Prostate gland (tissue), 2 donors: ENCODE data around the gene VDAC1. TPM values are rescaled to one million over a fixed set of nuclear protein-coding genes. Genes with fewer than 3 reads are reported as not detected.

Experiments used
- DNase-seq: peaks from one replicate; pipeline ENCODE4 v3.0.0-alpha.2; 2019; ENCODE audit warnings: low spot score
- H3K27ac ChIP-seq, 2 donors: fragments of 200-600 bp; sonication (generic); 2 replicates each; pipeline ENCODE4 v1.5.1; 2017 to 2019
- H3K27me3 ChIP-seq: fragments of 200-600 bp; sonication (generic); replicated peaks from 2 replicates; pipeline ENCODE4 v1.5.1; 2019; ENCODE audit not compliant: insufficient read depth
- H3K36me3 ChIP-seq, 2 donors: fragments of 200-600 bp; sonication (generic); 1 replicate in 1 of 2; 2 replicates in 1 of 2; pipeline versions ENCODE4 v1.5.1 to v1.8.1; 2017 to 2019
- H3K4me1 ChIP-seq: fragments of 200-600 bp; sonication (generic); replicated peaks from 2 replicates; pipeline ENCODE4 v1.5.1; 2019
- H3K4me3 ChIP-seq, 2 donors: fragments of 200-600 bp; sonication (generic); 2 replicates each; pipeline ENCODE4 v1.5.1; 2017 to 2019
- H3K9me3 ChIP-seq: fragments of 200-600 bp; sonication (generic); 2 replicates; pipeline ENCODE4 v1.5.1; 2017
- CTCF ChIP-seq, 4 experiments: fragments of 200-600 bp in 2 of 4; fragments of 450-650 bp in 2 of 4; sonication (generic) in 2 of 4; IDR thresholded peaks; 1 replicate in 3 of 4; 2 replicates in 1 of 4; pipeline ENCODE4 v1.5.1; 2016 to 2019; ENCODE audit warnings: antibody characterized with exemption in 4 of 4, mild to moderate bottlenecking in 2 of 4, moderate library complexity in 2 of 4
- POLR2A ChIP-seq: fragments of 450-650 bp; IDR thresholded peaks from one replicate; pipeline ENCODE4 v1.6.1; 2016; ENCODE audit warnings: antibody characterized with exemption, mild to moderate bottlenecking
- POLR2AphosphoS5 ChIP-seq: sonication (generic); formaldehyde crosslinking; IDR thresholded peaks from one replicate; pipeline ENCODE4 v1.6.1; 2017; ENCODE audit warnings: antibody characterized with exemption
- WGBS: methylation state at CpG from one replicate; pipeline ENCODE4 v1.1.5; 2018; 5-methylcytosine and 5-hydroxymethylcytosine counted together
- intact Hi-C: fragments of 100-400 bp; cut with DNase I; formaldehyde crosslinking; loops from one replicate; pipeline ENCODE4 v1.14.2; 2022
- total RNA-seq, 2 donors: library from RNA; depleted of rRNA; stranded (reverse); fragments of >200 nt; gene quantifications; one replicate each; pipeline ENCODE4 v1.1.0, GENCODE V29; 2016

The VDAC1 gene
- total RNA-seq, 2 donors from 2014 or later, result 142 to 143 TPM

GRCh38 chr5:133927300-133928180 is 77.2 kb downstream of the VDAC1 start:
- DNase-seq, result no peak
- Histone ChIP-seq H3K36me3 (no peaks in the 10 kb centered on the region), H3K27ac (no peak overlapping the region), H3K27me3 (no peaks in the 10 kb centered on the region), H3K4me1 (no peaks in the 10 kb centered on the region), H3K4me3 (no peak overlapping the region), H3K9me3 (no peaks in the 10 kb centered on the region)
- WGBS, result 78% methylated on average over 13 of the region's 13 CpGs
- TF ChIP-seq CTCF (IDR thresholded peaks at IDR 0.05), result no peak
- no peak for TF ChIP-seq POLR2AphosphoS5
- intact Hi-C loops, result no loop called here

DNA sequence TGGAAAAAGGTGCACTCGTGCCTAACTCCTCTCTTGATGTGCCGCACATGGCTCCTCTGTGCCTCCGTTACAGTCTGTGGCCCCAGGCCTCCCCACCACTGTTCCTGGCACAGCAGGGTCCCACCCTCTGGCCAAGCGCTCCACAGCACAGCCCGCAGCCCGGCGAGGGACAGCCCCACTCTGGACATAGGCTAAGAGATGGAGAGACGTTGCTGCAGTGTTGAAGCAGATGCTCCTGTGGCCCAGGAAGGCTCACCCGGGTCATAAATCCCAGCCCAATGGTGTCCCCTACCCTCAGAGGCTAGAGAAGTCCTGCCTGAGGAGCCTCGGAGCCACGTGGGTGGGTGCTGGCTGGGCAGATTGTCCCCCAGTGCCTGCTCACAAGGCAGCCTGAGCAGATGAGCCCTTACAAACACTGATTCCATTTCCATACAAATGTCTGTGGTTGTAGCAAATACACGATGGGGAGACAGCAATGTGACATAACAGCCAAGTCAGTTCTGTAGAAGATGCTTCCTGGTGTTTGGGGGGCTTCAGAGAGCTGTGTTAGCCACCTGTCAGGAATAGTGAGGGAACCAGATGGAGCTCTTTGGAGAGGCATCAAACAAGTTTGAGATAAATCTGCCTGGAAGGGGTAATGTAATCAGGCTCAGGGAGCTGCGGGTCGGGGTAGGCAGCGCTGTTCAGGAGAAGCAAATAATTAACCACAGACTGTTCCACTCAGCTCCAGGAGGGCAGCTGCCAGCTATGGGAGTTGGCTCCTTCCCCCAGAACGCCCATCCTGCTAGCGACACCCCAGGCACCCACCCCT is 78.1 kb downstream of the VDAC1 start:
- Histone ChIP-seq H3K27ac (no peak overlapping the region), H3K4me3 (no peak overlapping the region), H3K9me3 (no peaks in the 10 kb centered on the region), H3K36me3 (no peaks in the 10 kb centered on the region), H3K27me3 (no peaks in the 10 kb centered on the region), H3K4me1 (no peaks in the 10 kb centered on the region)
- no peak for DNase-seq
- WGBS, result 72% methylated on average over 17 of the region's 17 CpGs
- TF ChIP-seq POLR2AphosphoS5 (no peak), POLR2A (no peak), CTCF (IDR thresholded peaks at IDR 0.05) (no peak)
- intact Hi-C loops, result no loop called here

GRCh38 chr5:133925866-133926488 is 78.8 kb downstream of the VDAC1 start:
- WGBS, result 98% methylated on average over 12 of the region's 12 CpGs
- H3K4me1 ChIP-seq, result no peaks in the 10 kb centered on the region
- H3K27me3 ChIP-seq, result no peaks in the 10 kb centered on the region
- no peak for DNase-seq
- no peaks in the 10 kb centered on the region for H3K9me3 ChIP-seq
- intact Hi-C loops, result no loop called here
- no peak overlapping the region for H3K4me3 ChIP-seq
- H3K27ac ChIP-seq, result no peak overlapping the region
- H3K36me3 ChIP-seq, result no peaks in the 10 kb centered on the region
- TF ChIP-seq POLR2AphosphoS5 (no peak), CTCF (IDR thresholded peaks at IDR 0.05) (no peak), POLR2A (no peak)

DNA sequence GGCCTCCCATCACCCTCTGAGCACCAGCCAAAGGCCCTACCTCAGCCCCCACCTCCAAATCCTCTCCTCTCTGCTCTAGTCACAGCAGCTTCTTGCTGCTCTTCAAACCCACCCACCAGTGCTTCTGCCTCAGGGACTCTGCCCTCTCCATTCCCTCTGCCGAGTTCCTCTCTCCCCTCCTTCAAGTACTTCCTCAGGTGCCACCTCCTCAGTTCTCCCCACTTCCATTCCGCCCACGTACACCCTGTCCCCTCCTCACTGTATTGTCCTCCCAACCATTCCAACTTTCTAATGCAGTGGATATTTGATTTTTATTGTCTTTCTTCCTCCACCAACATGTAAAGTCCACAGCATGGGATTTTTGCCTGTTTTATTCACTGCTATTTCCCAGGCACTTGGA is 79.5 kb downstream of the VDAC1 start:
- no peak overlapping the region for H3K27ac ChIP-seq
- no peaks in the 10 kb centered on the region for H3K27me3 ChIP-seq
- H3K4me1 ChIP-seq, result no peaks in the 10 kb centered on the region
- DNase-seq, result no peak
- no peak for TF ChIP-seq POLR2A
- no peak for TF ChIP-seq POLR2AphosphoS5
- no peak for TF ChIP-seq CTCF (IDR thresholded peaks at IDR 0.05)
- no peak overlapping the region for H3K4me3 ChIP-seq
- H3K9me3 ChIP-seq, result no peaks in the 10 kb centered on the region
- no peaks in the 10 kb centered on the region for H3K36me3 ChIP-seq
- intact Hi-C loops, result no loop called here
- WGBS, result 90% methylated on average over 3 of the region's 3 CpGs
